HUES48 (cell line): ENCODE data around the gene S100Z.
"Not testable (repeated sequence)": the region's sequence is repeated elsewhere in the genome, so short reads cannot be mapped to it uniquely, and the experiment has no call there.

Experiments used
- H3K27ac ChIP-seq: one replicate; pipeline ENCODE4 v1.7.0; 2013; ENCODE audit warnings: low read depth, low read length, inconsistent platforms
- H3K27me3 ChIP-seq: 2 replicates; pipeline ENCODE4 v1.6.1; 2013; ENCODE audit warnings: mild to moderate bottlenecking, low read length; ENCODE audit not compliant: control insufficient read depth, insufficient read depth
- H3K36me3 ChIP-seq: 2 replicates; pipeline ENCODE4 v1.6.1; 2013; ENCODE audit warnings: low read length; ENCODE audit not compliant: control insufficient read depth, insufficient read depth
- H3K4me1 ChIP-seq: 2 replicates; pipeline ENCODE4 v1.6.1; 2013; ENCODE audit warnings: mild to moderate bottlenecking, low read length; ENCODE audit not compliant: control insufficient read depth, insufficient read depth
- H3K4me3 ChIP-seq: 2 replicates; pipeline ENCODE4 v1.5.1; 2013; ENCODE audit warnings: mild to moderate bottlenecking, low read depth, low read length
- H3K9ac ChIP-seq: 2 replicates; pipeline ENCODE4 v1.6.1; 2013; ENCODE audit warnings: mild to moderate bottlenecking, low read depth, low read length, moderate library complexity
- H3K9me3 ChIP-seq: 2 replicates; pipeline ENCODE4 v1.6.1; 2013; ENCODE audit warnings: low read length; ENCODE audit not compliant: control insufficient read depth, insufficient read depth

S100Z gene

GRCh38 chr5:76930083-76930482 lies 80.3 kb downstream of the S100Z start:
- Histone ChIP-seq H3K36me3 (no peaks in the 10 kb centered on the region), H3K4me3 (no peak overlapping the region), H3K9me3 (no peaks in the 10 kb centered on the region), H3K27ac (no peak overlapping the region), H3K9ac (no peak overlapping the region), H3K4me1 (peaks cover 10% of the 10 kb centered on the region), H3K27me3 (no peaks in the 10 kb centered on the region)

GRCh38 chr5:76938177-76938576 lies 88.4 kb downstream of the S100Z start:
- H3K4me1 ChIP-seq = no peaks in the 10 kb centered on the region
- no peak overlapping the region for H3K27ac ChIP-seq
- H3K4me3 ChIP-seq = no peak overlapping the region
- H3K9me3 ChIP-seq = no peaks in the 10 kb centered on the region
- no peaks in the 10 kb centered on the region for H3K27me3 ChIP-seq
- no peaks in the 10 kb centered on the region for H3K36me3 ChIP-seq
- no peak overlapping the region for H3K9ac ChIP-seq

- no peaks in the 10 kb centered on the region for H3K36me3 ChIP-seq
- H3K27ac ChIP-seq = no peak overlapping the region
- no peaks in the 10 kb centered on the region for H3K9me3 ChIP-seq
- no peaks in the 10 kb centered on the region for H3K4me1 ChIP-seq
- H3K4me3 ChIP-seq = no peak overlapping the region
- H3K27me3 ChIP-seq = no peaks in the 10 kb centered on the region
- H3K9ac ChIP-seq = no peak overlapping the region
Measured at GRCh38 chr5:76941000-76941399, 91.2 kb downstream of the S100Z start.

GRCh38 chr5:76941442-76941841 lies 91.6 kb downstream of the S100Z start:
- no peak overlapping the region for H3K4me3 ChIP-seq
- no peaks in the 10 kb centered on the region for H3K4me1 ChIP-seq
- H3K9me3 ChIP-seq = no peaks in the 10 kb centered on the region
- H3K27me3 ChIP-seq = no peaks in the 10 kb centered on the region
- no peaks in the 10 kb centered on the region for H3K36me3 ChIP-seq
- H3K9ac ChIP-seq = no peak overlapping the region
- no peak overlapping the region for H3K27ac ChIP-seq

GRCh38 chr5:76942581-76942980 lies 92.8 kb downstream of the S100Z start:
- Histone ChIP-seq H3K36me3 (no peaks in the 10 kb centered on the region), H3K27me3 (no peaks in the 10 kb centered on the region), H3K4me1 (no peaks in the 10 kb centered on the region), H3K4me3 (no peak overlapping the region), H3K9ac (no peak overlapping the region), H3K9me3 (no peaks in the 10 kb centered on the region), H3K27ac (no peak overlapping the region)

GRCh38 chr5:76943006-76943405 lies 93.2 kb downstream of the S100Z start:
- Histone ChIP-seq H3K9ac (no peak overlapping the region), H3K27me3 (no peaks in the 10 kb centered on the region), H3K4me3 (no peak overlapping the region), H3K4me1 (no peaks in the 10 kb centered on the region), H3K36me3 (no peaks in the 10 kb centered on the region), H3K27ac (no peak overlapping the region), H3K9me3 (no peaks in the 10 kb centered on the region)

GRCh38 chr5:76944638-76945037 lies 94.8 kb downstream of the S100Z start:
- Histone ChIP-seq H3K9me3 (no peaks in the 10 kb centered on the region), H3K36me3 (no peaks in the 10 kb centered on the region), H3K9ac (no peak overlapping the region), H3K4me1 (no peaks in the 10 kb centered on the region), H3K4me3 (no peak overlapping the region), H3K27ac (no peak overlapping the region), H3K27me3 (no peaks in the 10 kb centered on the region)

GRCh38 chr5:76945238-76945637 lies 95.4 kb downstream of the S100Z start:
- not testable (repeated sequence) for H3K36me3 ChIP-seq, H3K27me3 ChIP-seq, H3K27ac ChIP-seq, H3K9me3 ChIP-seq, H3K4me1 ChIP-seq, H3K9ac ChIP-seq, H3K4me3 ChIP-seq

GRCh38 chr5:76946090-76946489 lies 96.3 kb downstream of the S100Z start:
- no peaks in the 10 kb centered on the region for H3K4me1 ChIP-seq
- H3K9me3 ChIP-seq = no peaks in the 10 kb centered on the region
- H3K36me3 ChIP-seq = no peaks in the 10 kb centered on the region
- H3K9ac ChIP-seq = no peak overlapping the region
- H3K27ac ChIP-seq = no peak overlapping the region
- H3K4me3 ChIP-seq = no peak overlapping the region
- peaks cover under 1% of the 10 kb centered on the region for H3K27me3 ChIP-seq

GRCh38 chr5:76947082-76947503 lies 97.3 kb downstream of the S100Z start:
- H3K36me3 ChIP-seq = no peaks in the 10 kb centered on the region
- H3K4me1 ChIP-seq = no peaks in the 10 kb centered on the region
- H3K9ac ChIP-seq = no peak overlapping the region
- H3K9me3 ChIP-seq = no peaks in the 10 kb centered on the region
- H3K27me3 ChIP-seq = peaks cover 11% of the 10 kb centered on the region
- H3K4me3 ChIP-seq = no peak overlapping the region
- no peak overlapping the region for H3K27ac ChIP-seq

GRCh38 chr5:76952795-76953536 lies 103.2 kb downstream of the S100Z start, which contains the start of gene CRHBP:
CRHBP (plus strand) TSS chr5:76953045; CDS start chr5:76953135, 90 bp downstream.
- H3K36me3 ChIP-seq = no peaks in the 10 kb centered on the region
- H3K27ac ChIP-seq = no peak within 1 kb of the TSS
- 0 out of 2 replicates have a peak within 1 kb of the TSS, but pooled peaks have one; percentile 20 for H3K9ac ChIP-seq
- H3K4me1 ChIP-seq = no peaks in the 10 kb centered on the region; the same call in 1 of the 2 replicates
- peaks cover 52% of the 10 kb centered on the region for H3K27me3 ChIP-seq
- peak within 1 kb of the TSS; percentile 70 for H3K4me3 ChIP-seq
- no peaks in the 10 kb centered on the region for H3K9me3 ChIP-seq
